ENCODE results near the gene EXTL1.

DNA sequence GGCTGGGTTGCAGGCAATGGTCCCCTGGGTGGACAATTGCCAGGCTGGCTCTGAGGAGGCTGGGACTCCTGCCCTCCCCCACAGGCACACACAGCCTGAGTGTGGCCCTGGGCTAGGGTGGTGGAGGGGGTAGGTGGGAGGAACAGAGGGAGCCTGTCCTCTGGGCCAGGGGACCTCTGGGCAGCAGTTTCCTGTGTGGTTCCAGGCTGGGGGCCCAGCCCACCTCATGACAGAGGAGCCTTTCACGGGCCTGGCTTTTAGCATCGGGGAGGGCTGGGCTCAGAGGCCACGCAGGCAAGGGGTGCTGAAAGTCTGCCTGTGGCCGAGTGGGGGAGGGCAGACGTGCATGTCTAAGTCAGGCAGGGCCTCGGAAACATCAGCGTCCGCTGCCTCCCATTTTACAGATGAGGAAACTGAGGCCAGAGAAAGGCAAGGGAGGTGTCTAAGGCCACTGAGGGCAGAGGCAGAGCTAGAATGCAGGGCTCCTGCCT is 7.0 kb downstream of the EXTL1 start:
- no peak for TF ChIP-seq POLR2A (IDR thresholded peaks at IDR 0.05)
- TF ChIP-seq, protein P1, sequence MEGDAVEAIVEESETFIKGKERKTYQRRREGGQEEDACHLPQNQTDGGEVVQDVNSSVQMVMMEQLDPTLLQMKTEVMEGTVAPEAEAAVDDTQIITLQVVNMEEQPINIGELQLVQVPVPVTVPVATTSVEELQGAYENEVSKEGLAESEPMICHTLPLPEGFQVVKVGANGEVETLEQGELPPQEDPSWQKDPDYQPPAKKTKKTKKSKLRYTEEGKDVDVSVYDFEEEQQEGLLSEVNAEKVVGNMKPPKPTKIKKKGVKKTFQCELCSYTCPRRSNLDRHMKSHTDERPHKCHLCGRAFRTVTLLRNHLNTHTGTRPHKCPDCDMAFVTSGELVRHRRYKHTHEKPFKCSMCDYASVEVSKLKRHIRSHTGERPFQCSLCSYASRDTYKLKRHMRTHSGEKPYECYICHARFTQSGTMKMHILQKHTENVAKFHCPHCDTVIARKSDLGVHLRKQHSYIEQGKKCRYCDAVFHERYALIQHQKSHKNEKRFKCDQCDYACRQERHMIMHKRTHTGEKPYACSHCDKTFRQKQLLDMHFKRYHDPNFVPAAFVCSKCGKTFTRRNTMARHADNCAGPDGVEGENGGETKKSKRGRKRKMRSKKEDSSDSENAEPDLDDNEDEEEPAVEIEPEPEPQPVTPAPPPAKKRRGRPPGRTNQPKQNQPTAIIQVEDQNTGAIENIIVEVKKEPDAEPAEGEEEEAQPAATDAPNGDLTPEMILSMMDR (IDR thresholded peaks at IDR 0.05), result no peak

Measured in thyroid gland (tissue), 4 donors.